Measurements from ENCODE around the gene ST8SIA6. TPM values are rescaled to one million over a fixed set of nuclear protein-coding genes. Genes with fewer than 3 reads are reported as not detected.

ST8SIA6 gene
- total RNA-seq, 1 experiment from 2014 or later = not detected

Other genes with a start within 250 kb of the ST8SIA6 start
- 2,499 and 3,150 TPM in 2 replicates for gene VIM, start 226.4 kb downstream of the ST8SIA6 start, total RNA-seq (2014; rRNA removed; shearing (Covaris generic))
- gene HACD1, start 162.8 kb upstream of the ST8SIA6 start, total RNA-seq (2014; rRNA removed; shearing (Covaris generic)) = 32.0 and 37.5 TPM in 2 replicates
- gene STAM, start 189.6 kb upstream of the ST8SIA6 start, total RNA-seq (2014; rRNA removed; shearing (Covaris generic)) = 15.5 and 18.4 TPM in 2 replicates